H9 (cell line): ENCODE measurements around the gene SCUBE2. TPM values are rescaled to one million over a fixed set of nuclear protein-coding genes. Genes with fewer than 3 reads are reported as not detected.

ENCODE experiments used
- DNase-seq: peaks from one replicate; pipeline ENCODE4 v3.0.0-alpha.2; 2017
- H2AFZ ChIP-seq: one replicate; pipeline ENCODE4 v1.6.1; 2013; ENCODE audit warnings: mild to moderate bottlenecking, low read length, control low read depth, moderate library complexity
- H2AK5ac ChIP-seq: 2 replicates; pipeline ENCODE4 v1.6.1; 2013; ENCODE audit warnings: low read length, control low read depth, mixed read lengths; ENCODE audit not compliant: insufficient read length
- H2BK120ac ChIP-seq: one replicate; pipeline ENCODE4 v1.6.1; 2013; ENCODE audit warnings: low read depth, mild to moderate bottlenecking, low read length, control low read depth, inconsistent platforms; ENCODE audit not compliant: poor library complexity, severe bottlenecking
- H2BK12ac ChIP-seq: 2 replicates; pipeline ENCODE4 v1.6.1; 2013; ENCODE audit warnings: low read length, control low read depth, mixed read lengths, low read depth; ENCODE audit not compliant: insufficient read length
- H2BK15ac ChIP-seq: 2 replicates; pipeline ENCODE4 v1.6.1; 2013; ENCODE audit warnings: low read depth, low read length, control low read depth
- H2BK20ac ChIP-seq: one replicate; pipeline ENCODE4 v1.6.1; 2013; ENCODE audit warnings: low read depth, mild to moderate bottlenecking, low read length, control low read depth, inconsistent platforms; ENCODE audit not compliant: poor library complexity, severe bottlenecking
- H2BK5ac ChIP-seq: 2 replicates; pipeline ENCODE4 v1.6.1; 2013; ENCODE audit warnings: low read length, control low read depth, mixed read lengths; ENCODE audit not compliant: insufficient read length
- H3K14ac ChIP-seq: 2 replicates; pipeline ENCODE4 v1.6.1; 2013; ENCODE audit warnings: low read length, control low read depth; ENCODE audit not compliant: insufficient read depth
- H3K18ac ChIP-seq: 2 replicates; pipeline ENCODE4 v1.6.1; 2013; ENCODE audit warnings: low read depth, mild to moderate bottlenecking, mixed read lengths, low read length, control low read depth; ENCODE audit not compliant: insufficient read length
- H3K23ac ChIP-seq: 2 replicates; pipeline ENCODE4 v1.6.1; 2013; ENCODE audit warnings: low read length, control low read depth, mixed read lengths, low read depth; ENCODE audit not compliant: insufficient read length
- H3K23me2 ChIP-seq: 2 replicates; pipeline ENCODE4 v1.6.1; 2013; ENCODE audit warnings: low read depth, mild to moderate bottlenecking, mixed read lengths, low read length, control low read depth; ENCODE audit not compliant: insufficient read length, poor library complexity, severe bottlenecking
- H3K27ac ChIP-seq: 2 replicates; pipeline ENCODE4 v1.5.1; 2013; ENCODE audit warnings: low read length, control low read depth, mixed read lengths, low read depth; ENCODE audit not compliant: insufficient read length
- H3K27me3 ChIP-seq: 2 replicates; pipeline ENCODE4 v1.6.1; 2013; ENCODE audit warnings: low read length, control low read depth, inconsistent platforms; ENCODE audit not compliant: insufficient read depth
- H3K4ac ChIP-seq: 2 replicates; pipeline ENCODE4 v1.6.1; 2013; ENCODE audit warnings: low read depth, mild to moderate bottlenecking, control low read depth, inconsistent platforms, low read length, moderate library complexity
- H3K4me1 ChIP-seq: 2 replicates; pipeline ENCODE4 v1.6.1; 2013; ENCODE audit warnings: low read length, control low read depth, inconsistent platforms; ENCODE audit not compliant: insufficient read depth
- H3K4me2 ChIP-seq: 2 replicates; pipeline ENCODE4 v1.6.1; 2013; ENCODE audit warnings: low read length, control low read depth, mixed read lengths; ENCODE audit not compliant: insufficient read length, insufficient read depth
- H3K56ac ChIP-seq: 2 replicates; pipeline ENCODE4 v1.6.1; 2013; ENCODE audit warnings: low read depth, mild to moderate bottlenecking, mixed read lengths, low read length, control low read depth; ENCODE audit not compliant: insufficient read length
- H3K79me1 ChIP-seq: 2 replicates; pipeline ENCODE4 v1.6.1; 2013; ENCODE audit warnings: low read depth, mild to moderate bottlenecking, moderate library complexity, low read length, control low read depth, inconsistent platforms; ENCODE audit not compliant: insufficient read depth, poor library complexity, severe bottlenecking
- H3K79me2 ChIP-seq: 2 replicates; pipeline ENCODE4 v1.6.1; 2013; ENCODE audit warnings: low read length, control low read depth, inconsistent platforms; ENCODE audit not compliant: insufficient read depth
- H3K9ac ChIP-seq: 2 replicates; pipeline ENCODE4 v1.6.1; 2013; ENCODE audit warnings: low read length, control low read depth, mixed read lengths; ENCODE audit not compliant: insufficient read length; ENCODE audit errors: extremely low read depth
- H3K9me3 ChIP-seq: one replicate; pipeline ENCODE4 v1.6.1; 2013; ENCODE audit warnings: low read depth, low read length, inconsistent platforms; ENCODE audit not compliant: control insufficient read depth
- H3T11ph ChIP-seq: one replicate; pipeline ENCODE4 v1.6.1; 2013; ENCODE audit warnings: mild to moderate bottlenecking, low read length, control low read depth, inconsistent platforms
- H4K20me1 ChIP-seq: one replicate; pipeline ENCODE4 v1.6.1; 2013; ENCODE audit not compliant: control insufficient read depth, insufficient read length, insufficient read depth
- H4K5ac ChIP-seq: 2 replicates; pipeline ENCODE4 v1.6.1; 2013; ENCODE audit warnings: low read depth, mild to moderate bottlenecking, mixed read lengths, low read length, control low read depth; ENCODE audit not compliant: insufficient read length
- H4K8ac ChIP-seq: replicated peaks from 2 replicates; pipeline ENCODE4 v1.6.1; 2013; ENCODE audit warnings: low read length, control low read depth, mixed read lengths, low read depth; ENCODE audit not compliant: insufficient read length
- H4K91ac ChIP-seq: 2 replicates; pipeline ENCODE4 v1.6.1; 2013; ENCODE audit warnings: low read depth, mild to moderate bottlenecking, moderate library complexity, mixed read lengths, low read length, control low read depth; ENCODE audit not compliant: insufficient read length
- H3K27ac Mint-ChIP-seq, 3 experiments: 2 replicates in 2 of 3; 3 replicates in 1 of 3; pipeline ENCODE4 v1.8.0; 2020 to 2021; ENCODE audit warnings: mixed read lengths in 3 of 3, mild to moderate bottlenecking in 1 of 3, moderate library complexity in 1 of 3
- H3K27me3 Mint-ChIP-seq: 2 replicates; pipeline ENCODE4 v1.8.0; 2021; ENCODE audit warnings: low read depth, mild to moderate bottlenecking, moderate library complexity, mixed read lengths
- H3K36me3 Mint-ChIP-seq, 3 experiments: 2 replicates in 2 of 3; 3 replicates in 1 of 3; pipeline ENCODE4 v1.8.0; 2020 to 2021; ENCODE audit warnings: low read depth in 3 of 3, mixed read lengths in 3 of 3; ENCODE audit not compliant: insufficient read depth in 1 of 3
- H3K4me1 Mint-ChIP-seq, 2 experiments: 2 replicates each; pipeline ENCODE4 v1.8.0; 2020; ENCODE audit warnings: mixed read lengths in 2 of 2
- H3K4me3 Mint-ChIP-seq, 2 experiments: 2 replicates in 1 of 2; 3 replicates in 1 of 2; pipeline ENCODE4 v1.8.0; 2020 to 2021; ENCODE audit warnings: mild to moderate bottlenecking in 2 of 2, mixed read lengths in 2 of 2, moderate library complexity in 1 of 2
- H3K9me3 Mint-ChIP-seq, 2 experiments: 2 replicates in 1 of 2; 3 replicates in 1 of 2; pipeline ENCODE4 v1.8.0; 2020; ENCODE audit warnings: mild to moderate bottlenecking in 2 of 2, mixed read lengths in 2 of 2, moderate library complexity in 1 of 2
- WGBS: extraction: QIAGEN DNeasy Blood & Tissue Kit; methylation state at CpG from one replicate; pipeline ENCODE4 v1.1.7; 2013; ENCODE audit warnings: missing lambda C conversion rate, low lambda C conversion rate, mixed read lengths; ENCODE audit not compliant: insufficient read length; ENCODE audit errors: extremely low coverage; 5-methylcytosine and 5-hydroxymethylcytosine counted together
- total RNA-seq: library from RNA; stranded (reverse); gene quantifications from 2 replicates; pipeline ENCODE4 v1.2.1, GENCODE V29; 2021
- TF ChIP-seq, protein P1 (sequence below): fragments of 200-600 bp; sonication (generic); conservative IDR thresholded peaks from 3 replicates; pipeline ENCODE4 v1.8.0; 2021; ENCODE audit warnings: antibody characterized with exemption, mild to moderate bottlenecking

The SCUBE2 gene
- total RNA-seq, 1 experiment from 2014 or later, result 1.6 TPM

DNA sequence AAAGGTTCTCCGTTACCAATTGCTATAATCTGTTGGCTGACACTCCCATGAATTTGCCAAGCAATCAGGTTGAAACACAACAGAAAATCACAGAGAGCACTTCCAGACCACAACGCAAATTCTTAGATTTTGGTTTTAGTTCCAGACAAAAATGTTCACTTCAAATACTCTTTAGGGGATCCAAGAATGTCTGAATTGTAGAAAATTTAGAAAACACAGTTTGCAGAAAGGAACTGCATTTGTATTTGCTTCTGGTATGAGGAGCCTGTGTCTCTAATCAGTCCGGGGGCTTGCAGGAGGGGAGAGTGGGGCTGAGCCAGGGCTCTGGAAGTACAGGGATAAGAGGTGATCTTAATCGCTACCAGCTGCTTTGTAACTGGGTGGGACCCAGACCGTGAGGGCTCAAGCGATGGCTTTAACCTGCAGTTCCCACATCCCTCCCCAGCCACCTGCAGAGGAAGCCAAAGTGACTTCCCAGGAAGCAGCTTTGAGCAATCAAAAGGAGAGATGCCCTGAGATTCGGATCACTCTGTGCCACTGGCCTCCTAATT, 18.7 kb downstream of the SCUBE2 start:
- Histone ChIP-seq H2BK5ac (no peak overlapping the region), H3K4ac (no peak overlapping the region), H2BK15ac (no peak overlapping the region), H2BK120ac (no peak overlapping the region), H2BK12ac (no peak overlapping the region), H3K23ac (no peak overlapping the region), H3K23me2 (no peaks in the 10 kb centered on the region), H2AFZ (no peak overlapping the region), H3K79me2 (no peaks in the 10 kb centered on the region), H2BK20ac (no peak overlapping the region), H3K4me1 (peaks cover 3% of the 10 kb centered on the region; the same call in 1 of the 2 replicates), H3K27ac (no peak overlapping the region), H3K9ac (no peak overlapping the region), H3T11ph (no peak overlapping the region), H3K14ac (no peak overlapping the region), H3K79me1 (no peaks in the 10 kb centered on the region), H3K56ac (no peak overlapping the region), H3K9me3 (no peaks in the 10 kb centered on the region), H4K5ac (no peak overlapping the region), H3K18ac (no peak overlapping the region), H2AK5ac (no peak overlapping the region), H3K4me2 (no peak overlapping the region), H4K8ac (no peak overlapping the region), H4K20me1 (no peaks in the 10 kb centered on the region), H3K27me3 (no peaks in the 10 kb centered on the region), H4K91ac (no peak overlapping the region)
- TF ChIP-seq, protein P1, sequence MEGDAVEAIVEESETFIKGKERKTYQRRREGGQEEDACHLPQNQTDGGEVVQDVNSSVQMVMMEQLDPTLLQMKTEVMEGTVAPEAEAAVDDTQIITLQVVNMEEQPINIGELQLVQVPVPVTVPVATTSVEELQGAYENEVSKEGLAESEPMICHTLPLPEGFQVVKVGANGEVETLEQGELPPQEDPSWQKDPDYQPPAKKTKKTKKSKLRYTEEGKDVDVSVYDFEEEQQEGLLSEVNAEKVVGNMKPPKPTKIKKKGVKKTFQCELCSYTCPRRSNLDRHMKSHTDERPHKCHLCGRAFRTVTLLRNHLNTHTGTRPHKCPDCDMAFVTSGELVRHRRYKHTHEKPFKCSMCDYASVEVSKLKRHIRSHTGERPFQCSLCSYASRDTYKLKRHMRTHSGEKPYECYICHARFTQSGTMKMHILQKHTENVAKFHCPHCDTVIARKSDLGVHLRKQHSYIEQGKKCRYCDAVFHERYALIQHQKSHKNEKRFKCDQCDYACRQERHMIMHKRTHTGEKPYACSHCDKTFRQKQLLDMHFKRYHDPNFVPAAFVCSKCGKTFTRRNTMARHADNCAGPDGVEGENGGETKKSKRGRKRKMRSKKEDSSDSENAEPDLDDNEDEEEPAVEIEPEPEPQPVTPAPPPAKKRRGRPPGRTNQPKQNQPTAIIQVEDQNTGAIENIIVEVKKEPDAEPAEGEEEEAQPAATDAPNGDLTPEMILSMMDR, result no peak
- Mint-ChIP-seq H3K36me3 (no peaks in the 10 kb centered on the region), H3K27me3 (peaks cover 3% of the 10 kb centered on the region; the same call in 1 of the 2 replicates), H3K4me1 (peaks cover 25 to 29% of the 10 kb centered on the region in 2 experiments), H3K27ac (no peak overlapping the region), H3K4me3 (no peak overlapping the region), H3K9me3 (no peaks in the 10 kb centered on the region)
- no peak for DNase-seq
- no CpG with 5 or more reads among the region's 7 CpGs for WGBS
